ENCODE measurements around the gene SS18. TPM values are rescaled to one million over a fixed set of nuclear protein-coding genes. Genes with fewer than 3 reads are reported as not detected.
"Not testable (repeated sequence)": the region's sequence is repeated elsewhere in the genome, so short reads cannot be mapped to it uniquely, and the experiment has no call there.

Gene SS18
- total RNA-seq (10 to 100 TPM; 18.4 to 38.0 (median 20.2) TPM), polyA plus RNA-seq (10 to 100 TPM; 17.0 to 36.2 TPM)

- FAIRE-seq, result no peak
- intact Hi-C loops (cut with DNase I), result no loop called here
Measured at GRCh38 chr18:26090130-26091046, at the start of gene SS18. Gene SS18, minus strand, starts transcription at chr18:26090613. Its CDS starts 44 bp downstream, at chr18:26090569.

GRCh38 chr18:26135548-26135947 is 45.1 kb upstream of the SS18 start:
- DNase-seq (no peak), ATAC-seq (no peak), FAIRE-seq (no peak)
- Histone ChIP-seq H3K27me3 (no peaks in the 10 kb centered on the region), H3K4me1 (no peaks in the 10 kb centered on the region), H3K36me3 (no peaks in the 10 kb centered on the region), H3K9me3 (no peaks in the 10 kb centered on the region), H3K4me3 (no peak overlapping the region), H3K27ac (no peak overlapping the region)
- no peak for TF ChIP-seq CTCF (IDR thresholded peaks at IDR 0.05)
- WGBS, 2 donors, result 86 to 93% methylated on average over 1 of the region's 1 CpG
- intact Hi-C loops (cut with DNase I), result no loop called here

More at GRCh38 chr18:26090130-26091046, at the start of gene SS18:
- ATAC-seq, result peak; percentile 94 to 98 (median 94)
- Histone ChIP-seq H3K27ac (peak within 1 kb of the TSS; percentile 90 to 95 (median 93)), H3K27me3 (no peaks in the 10 kb centered on the region), H3K9me3 (no peaks in the 10 kb centered on the region), H3K36me3 (no peaks in the 10 kb centered on the region), H3K4me1 (peaks cover 7 to 21% (median 17%) of the 10 kb centered on the region in 3 donors), H3K4me3 (peak within 1 kb of the TSS; percentile 67 to 87 (median 80))
- 0 to 1% methylated on average over 82 to 89 of the region's 89 CpGs for WGBS, 2 donors
- peak; percentile 87 to 95 (median 92) for DNase-seq
- TF ChIP-seq CTCF (IDR thresholded peaks at IDR 0.05), result no peak

- Histone ChIP-seq H3K36me3 (no peaks in the 10 kb centered on the region), H3K4me1 (no peaks in the 10 kb centered on the region), H3K27me3 (no peaks in the 10 kb centered on the region), H3K27ac (no peak overlapping the region), H3K4me3 (no peak overlapping the region), H3K9me3 (no peaks in the 10 kb centered on the region)
- intact Hi-C loops (cut with DNase I), result no loop called here
- ATAC-seq (no peak), FAIRE-seq (no peak), DNase-seq (no peak)
- no peak for TF ChIP-seq CTCF (IDR thresholded peaks at IDR 0.05)
- WGBS, 2 donors, result 81 to 83% methylated on average over 6 of the region's 6 CpGs
Measured at GRCh38 chr18:26134107-26134506, 43.7 kb upstream of the SS18 start.

GRCh38 chr18:26133652-26134051 is 43.2 kb upstream of the SS18 start, which contains the start of gene PSMA8:
Gene PSMA8, plus strand, starts transcription at chr18:26133869. Its CDS starts 97 bp downstream, at chr18:26133966.
- DNase-seq, result peak in 4 of 6 donors; percentile 6 to 60 (median 30)
- TF ChIP-seq CTCF (IDR thresholded peaks at IDR 0.05), result no peak
- H3K27me3 ChIP-seq, result no peaks in the 10 kb centered on the region
- no peak for FAIRE-seq
- H3K9me3 ChIP-seq, result no peaks in the 10 kb centered on the region
- 48 to 55% methylated on average over 31 of the region's 31 CpGs for WGBS, 2 donors
- intact Hi-C loops (cut with DNase I), result no loop called here
- ATAC-seq, result peak in 3 of 4 donors; percentile 45 to 51 (median 46)
- H3K27ac ChIP-seq, result no peak within 1 kb of the TSS
- H3K4me3 ChIP-seq, result peak within 1 kb of the TSS in 1 of 4 donors; percentile 2
- H3K4me1 ChIP-seq, result no peaks in the 10 kb centered on the region
- H3K36me3 ChIP-seq, result no peaks in the 10 kb centered on the region

GRCh38 chr18:26128192-26128591 is 37.8 kb upstream of the SS18 start:
- DNase-seq; H3K27me3 ChIP-seq; ATAC-seq; FAIRE-seq; H3K4me1 ChIP-seq; H3K36me3 ChIP-seq; H3K4me3 ChIP-seq; H3K27ac ChIP-seq; intact Hi-C loops (cut with DNase I); H3K9me3 ChIP-seq: not testable (repeated sequence)
- WGBS, 2 donors, result 71 to 73% methylated on average over 2 of the region's 2 CpGs

All from pancreas (tissue), 10 donors.